NCI-H524 (cell line): ENCODE results near the gene IGFALS.

Source experiments
- DNase-seq, 2 experiments: peaks; one replicate each; lab custom pipeline; 2025; lab: John Stamatoyannopoulos, UW

Gene IGFALS

DNA sequence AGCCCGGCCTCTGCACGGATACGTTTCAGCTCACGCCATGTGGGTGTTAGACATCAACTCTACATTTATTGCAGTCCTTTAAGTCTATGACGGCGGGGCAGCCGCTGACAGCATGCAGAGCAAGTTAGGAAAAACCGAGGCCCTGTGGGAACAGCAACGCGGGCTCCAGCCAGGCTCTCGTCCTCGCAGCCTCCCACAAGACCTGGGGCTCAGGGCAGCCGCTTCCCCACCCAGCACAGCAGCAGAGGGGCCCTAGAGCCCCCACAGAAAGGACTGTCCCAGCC, 16.9 kb downstream of the IGFALS start:
- DNase-seq, result no peak

DNA sequence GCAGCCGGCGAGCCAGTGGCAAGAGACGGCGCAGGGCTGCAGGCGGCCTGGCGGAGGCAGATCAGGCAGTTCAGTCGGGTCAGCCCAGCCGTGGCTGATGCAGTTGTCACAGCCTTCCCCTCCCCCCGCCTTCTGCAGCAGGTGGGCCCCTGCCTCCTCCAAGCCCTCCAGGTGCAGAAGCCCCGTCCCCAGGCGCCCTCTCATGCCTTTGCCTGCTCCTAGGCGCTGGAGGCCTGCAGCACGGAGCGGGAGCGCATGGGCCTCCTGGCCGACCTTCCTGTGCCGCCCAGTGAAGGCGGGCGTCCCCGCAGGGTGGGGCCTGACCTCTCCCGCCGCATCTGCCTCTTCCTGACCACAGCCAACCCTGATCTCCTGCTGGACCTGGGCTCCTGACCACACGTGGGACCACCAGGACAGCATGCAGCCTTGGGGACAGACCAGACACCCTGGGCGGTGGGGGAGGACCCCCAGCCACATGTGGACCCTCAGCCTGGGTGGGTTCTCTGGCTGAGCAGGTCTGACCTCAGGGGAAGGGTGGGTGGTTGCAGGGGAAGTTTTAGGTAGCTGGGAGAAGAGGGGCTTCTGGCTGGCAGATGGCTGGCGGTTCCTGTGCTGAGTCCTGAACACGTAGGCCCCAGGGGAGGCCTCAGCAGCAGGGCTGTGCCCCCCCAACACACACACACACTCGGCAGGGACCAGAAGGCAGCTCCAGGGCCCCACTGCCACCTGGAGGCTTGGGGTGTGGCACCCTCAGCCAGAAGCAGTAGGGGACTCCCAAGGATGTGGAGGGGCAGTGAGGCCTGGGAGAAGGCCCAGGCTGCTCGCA, 17.4 kb downstream of the IGFALS start:
- DNase-seq, result peak; percentile 20 to 88

GRCh38 chr16:1775006-1775845, 18.3 kb downstream of the IGFALS start:
- DNase-seq, result no peak

- DNase-seq, result no peak
Observed at GRCh38 chr16:1774448-1774780, 19.1 kb downstream of the IGFALS start.

GRCh38 chr16:1773703-1774447, 19.6 kb downstream of the IGFALS start:
- DNase-seq, result no peak

GRCh38 chr16:1772908-1773702, 20.4 kb downstream of the IGFALS start, which contains the start of gene MRPS34:
Gene MRPS34, minus strand, starts transcription at chr16:1773134. Its CDS starts 15 bp downstream, at chr16:1773119.
- peak; percentile 62 to 87 for DNase-seq

DNA sequence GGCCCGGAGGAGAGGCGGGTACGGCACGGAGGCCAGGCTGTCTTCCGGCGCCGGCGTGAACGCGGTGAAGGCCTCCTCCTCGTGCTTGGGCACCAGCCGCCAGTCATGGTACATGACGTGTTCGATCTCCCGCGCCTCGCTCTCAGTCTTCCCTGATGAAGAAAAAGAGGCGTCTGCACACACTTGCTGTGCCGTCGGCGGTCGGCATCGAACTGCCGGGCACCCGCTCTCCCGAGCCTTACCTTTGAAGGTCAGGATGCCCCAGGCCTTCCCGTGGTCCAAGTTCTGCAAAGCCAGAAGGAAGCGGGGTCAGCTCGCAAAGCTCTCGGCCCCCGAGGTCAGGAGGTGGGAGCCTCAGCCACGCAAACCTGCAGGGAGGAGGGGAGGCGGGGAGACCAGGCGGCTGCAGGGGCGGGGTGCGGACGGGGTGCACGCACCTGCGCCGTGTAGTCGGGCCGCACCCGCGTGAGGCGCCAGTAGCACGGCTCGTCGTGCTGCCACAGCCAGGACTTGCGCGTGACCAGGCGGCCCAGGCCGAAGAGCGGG, 21.1 kb downstream of the IGFALS start, which contains the start of gene EME2:
EME2 (plus strand) TSS at position 449 of the 546 bp plus-strand sequence. CDS start 418 bp downstream, outside the sequence.
- DNase-seq, result no peak

- no peak for DNase-seq
Observed at GRCh38 chr16:1771864-1772361, 21.6 kb downstream of the IGFALS start.

DNA sequence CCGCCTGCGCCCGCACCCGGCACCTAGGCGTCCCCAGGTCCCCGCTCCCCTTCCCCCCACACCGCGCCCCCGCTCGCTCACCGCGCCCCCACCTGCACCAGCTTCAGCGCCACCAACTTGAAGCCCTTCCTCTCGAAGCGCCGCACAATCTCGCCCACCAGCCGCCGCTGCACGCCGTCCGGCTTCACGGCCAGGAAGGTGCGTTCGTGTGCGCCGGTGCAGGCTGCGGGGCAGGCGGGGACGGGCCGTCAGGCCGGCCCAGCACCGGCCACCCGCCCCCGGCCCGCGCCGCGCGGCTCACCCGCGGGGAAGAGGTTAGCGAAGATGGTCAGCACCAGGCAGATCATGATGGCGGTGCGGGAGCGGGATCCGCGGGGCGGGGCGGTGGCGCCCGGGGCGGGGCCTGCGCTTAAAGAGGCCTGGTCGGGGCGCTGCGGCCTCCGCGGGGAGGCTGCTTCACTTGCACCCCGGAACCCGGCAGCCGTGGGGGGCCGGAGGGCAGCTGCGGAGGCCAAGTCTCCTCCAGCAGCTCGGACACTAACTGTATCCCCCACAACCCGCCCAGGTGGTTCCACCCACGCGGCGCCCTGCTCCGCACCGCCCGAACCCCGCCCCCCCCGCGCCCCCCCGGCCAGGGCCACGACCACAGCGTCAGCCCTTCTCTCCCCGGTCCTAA, 22.2 kb downstream of the IGFALS start, which contains the start of gene NME3:
NME3 (minus strand) TSS at position 356 of the 676 bp plus-strand sequence; CDS start at position 347, 9 bp downstream.
- DNase-seq, result no peak

DNA sequence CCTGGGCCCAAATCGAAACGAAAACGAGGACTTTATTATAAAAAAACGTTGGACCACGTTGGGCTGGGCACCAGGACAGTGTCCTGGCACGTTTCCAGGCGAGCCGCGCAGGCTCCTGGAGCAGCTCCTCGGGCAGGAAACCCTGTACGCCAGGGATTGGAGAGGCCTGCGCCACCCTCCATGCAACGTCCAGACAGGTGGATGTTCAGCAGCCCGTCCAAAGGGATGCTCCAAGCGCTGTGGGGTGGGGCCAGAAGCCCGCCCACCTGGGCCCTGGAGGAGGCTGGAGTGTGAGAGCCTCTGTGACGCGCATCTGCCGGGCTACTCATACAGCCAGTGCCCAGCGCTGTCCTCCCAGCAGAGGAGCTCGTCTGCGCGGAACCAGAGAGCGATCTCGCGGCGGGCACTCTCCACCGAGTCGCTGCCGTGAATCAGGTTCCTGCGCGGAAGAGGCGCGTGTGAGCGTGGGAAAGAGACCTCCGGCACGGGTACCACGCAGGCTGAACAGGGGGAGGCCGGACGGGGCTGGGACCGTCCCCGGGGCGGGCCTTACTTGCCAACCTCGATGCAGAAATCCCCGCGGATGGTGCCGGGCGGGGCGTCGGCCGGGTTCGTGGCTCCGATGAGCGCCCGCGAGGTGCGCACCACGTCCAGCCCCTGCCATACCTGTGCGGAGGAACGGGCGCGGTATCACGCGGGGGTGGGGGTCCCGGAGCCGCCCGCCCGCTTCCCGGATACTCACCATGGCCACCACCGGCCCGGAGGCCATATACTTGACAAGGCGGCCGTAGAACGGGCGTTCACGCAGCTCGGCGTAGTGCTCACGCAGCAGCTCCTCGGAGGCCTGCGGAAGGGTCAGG, 22.9 kb downstream of the IGFALS start:
- DNase-seq, result no peak

- DNase-seq, result no peak
Observed at GRCh38 chr16:1769402-1770300, 23.9 kb downstream of the IGFALS start.

DNA sequence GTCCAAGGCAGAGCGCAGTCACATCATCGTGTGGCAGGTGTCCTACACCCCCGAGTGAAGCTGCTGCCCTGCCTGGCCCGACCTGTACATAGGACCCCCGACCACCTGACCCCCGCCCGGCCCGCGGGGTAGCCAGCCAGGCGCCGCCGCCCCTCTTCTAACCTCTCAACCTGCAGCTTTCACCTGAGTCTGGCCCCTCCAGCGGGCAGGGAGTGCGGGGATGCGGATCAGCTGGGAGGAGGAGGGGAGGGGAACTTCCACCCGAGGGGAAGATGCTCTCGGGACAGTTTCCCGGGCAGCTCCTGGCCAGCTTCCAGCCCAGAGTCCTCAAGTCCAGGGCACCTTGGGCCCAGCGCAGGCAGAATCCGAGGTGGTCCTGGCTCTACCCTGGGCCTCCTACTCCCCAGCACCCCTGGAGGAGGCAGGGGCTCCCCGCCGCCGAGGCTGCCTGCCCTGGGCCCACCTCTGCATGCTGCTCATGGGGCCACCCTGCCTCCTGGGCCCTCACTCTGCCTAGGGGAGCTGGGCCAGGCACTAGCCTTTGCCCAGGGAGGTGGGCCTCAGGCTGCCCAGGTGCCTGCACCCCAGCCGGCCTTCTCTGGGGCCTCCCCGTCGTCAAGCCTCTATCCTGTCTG, 24.6 kb downstream of the IGFALS start:
- no peak for DNase-seq

GRCh38 chr16:1768061-1768766, 25.3 kb downstream of the IGFALS start:
- DNase-seq, result no peak

GRCh38 chr16:1767116-1767994, 26.1 kb downstream of the IGFALS start:
- no peak for DNase-seq

DNA sequence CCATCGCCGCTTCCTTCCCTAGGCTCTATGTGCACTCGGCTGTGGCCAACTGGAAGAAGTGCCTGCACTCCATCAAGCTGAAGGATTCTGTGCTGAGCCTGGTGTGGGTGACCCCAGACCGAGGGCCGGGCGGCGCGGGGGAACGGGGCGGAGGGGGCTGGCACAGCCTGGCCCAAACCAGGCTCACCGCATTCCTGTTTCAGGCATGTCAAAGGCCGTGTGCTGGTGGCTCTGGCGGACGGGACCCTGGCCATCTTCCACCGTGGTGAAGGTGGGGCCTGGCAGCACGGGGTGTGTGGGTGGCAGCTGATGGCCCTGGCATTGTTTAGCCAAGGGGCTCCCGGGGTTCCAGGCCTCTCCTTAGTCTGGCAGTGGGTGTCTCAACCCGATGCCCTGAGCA, 26.8 kb downstream of the IGFALS start:
- DNase-seq, result no peak

GRCh38 chr16:1766231-1766630, 27.3 kb downstream of the IGFALS start:
- no peak for DNase-seq
